Right cardiac atrium (tissue), 5 donors: Measurements from ENCODE around the gene GINM1. TPM values are rescaled to one million over a fixed set of nuclear protein-coding genes. Genes with fewer than 3 reads are reported as not detected.

ENCODE experiments used
- ATAC-seq, 2 donors: fragments of 200-7000 bp; cut with Tn5 transposase; one replicate each; pipeline versions ENCODE4 v1.8.0 to v1.9.1; 2020; ENCODE audit warnings: moderate library complexity in 2 of 2, mild to moderate bottlenecking in 1 of 2
- DNase-seq, 3 donors: peaks; one replicate each; pipeline ENCODE4 v3.0.0-alpha.2; 2020
- H3K27ac ChIP-seq: one replicate; pipeline ENCODE4 v1.5.1; 2013; ENCODE audit warnings: mild to moderate bottlenecking, low read length, control low read depth, moderate library complexity
- H3K27me3 ChIP-seq: one replicate; pipeline ENCODE4 v1.6.1; 2013; ENCODE audit not compliant: control insufficient read depth, insufficient read depth
- H3K4me1 ChIP-seq: one replicate; pipeline ENCODE4 v1.6.1; 2013; ENCODE audit warnings: low read length; ENCODE audit not compliant: control insufficient read depth, insufficient read depth
- H3K4me3 ChIP-seq: one replicate; pipeline ENCODE4 v1.5.1; 2013; ENCODE audit warnings: low read length, control low read depth
- H3K9me3 ChIP-seq: one replicate; pipeline ENCODE4 v1.6.1; 2013; ENCODE audit warnings: low read length; ENCODE audit not compliant: control insufficient read depth
- WGBS: extraction: QIAGEN DNeasy Blood & Tissue Kit; methylation state at CpG from one replicate; pipeline ENCODE4 v1.1.7; 2013; 5-methylcytosine and 5-hydroxymethylcytosine counted together
- intact Hi-C, 4 donors: fragments of 100-400 bp; cut with DNase I; formaldehyde crosslinking; loops; one replicate each; pipeline versions ENCODE4 v1.11.0 to v1.14.0; 2022 to 2023
- polyA plus RNA-seq: library from polyadenylated mRNA; stranded (reverse); fragments of 200-250 nt; gene quantifications from one replicate; pipeline ENCODE4 v1.2.3, GENCODE V29; 2013
- total RNA-seq, 4 donors: library from RNA; stranded (reverse); fragmentation: NEBNext Ultra II Directional; extraction: Animal tissue kit (Norgen Biotek cat#: 25700); gene quantifications; one replicate each; pipeline ENCODE4 v1.2.1, GENCODE V29; 2021
- donor health status: healthy with polysubstance abuse.
- donor health status: DM: no; HTN: yes; CAD: no.
- donor health status: DM: no; HTN: no; CAD: no.
- donor health status: DM: no; HTN: yes; CAD: no; lungs with severe emphysema.
- donor health status: DM: yes; HTN: yes; CAD: no.

Gene GINM1
- total and polyA plus RNA-seq, 5 donors, result 40.1 to 61.8 (median 49.6) TPM

GRCh38 chr6:149559389-149559788 is 6.8 kb upstream of the GINM1 start:
- ATAC-seq, result no peak
- Histone ChIP-seq H3K9me3 (no peaks in the 10 kb centered on the region), H3K27me3 (no peaks in the 10 kb centered on the region), H3K4me1 (no peaks in the 10 kb centered on the region), H3K4me3 (no peak overlapping the region), H3K27ac (no peak overlapping the region)
- no peak for DNase-seq
- intact Hi-C loops, result no loop called here
- WGBS, result 64% methylated on average over 2 of the region's 2 CpGs

- DNase-seq (no peak), ATAC-seq (no peak)
- intact Hi-C loops, result no loop called here
- H3K9me3 ChIP-seq, result no peaks in the 10 kb centered on the region
- WGBS, result 57% methylated on average over 3 of the region's 3 CpGs
- no peaks in the 10 kb centered on the region for H3K4me1 ChIP-seq
- H3K27ac ChIP-seq, result no peak overlapping the region
- H3K27me3 ChIP-seq, result no peaks in the 10 kb centered on the region
- no peak overlapping the region for H3K4me3 ChIP-seq
Measured at GRCh38 chr6:149560736-149561135, 5.4 kb upstream of the GINM1 start.

- Histone ChIP-seq H3K27ac (no peak overlapping the region), H3K4me1 (no peaks in the 10 kb centered on the region), H3K27me3 (no peaks in the 10 kb centered on the region), H3K9me3 (no peaks in the 10 kb centered on the region), H3K4me3 (no peak overlapping the region)
- ATAC-seq (no peak), DNase-seq (no peak)
- intact Hi-C loops, result no loop called here
- 86% methylated on average over 5 of the region's 5 CpGs for WGBS
Measured at GRCh38 chr6:149563203-149563927, 2.8 kb upstream of the GINM1 start.

GRCh38 chr6:149563928-149564325 is 2.2 kb upstream of the GINM1 start:
- intact Hi-C loops, result no loop called here
- Histone ChIP-seq H3K27me3 (no peaks in the 10 kb centered on the region), H3K4me1 (no peaks in the 10 kb centered on the region), H3K9me3 (no peaks in the 10 kb centered on the region), H3K4me3 (no peak overlapping the region), H3K27ac (no peak overlapping the region)
- ATAC-seq (no peak), DNase-seq (no peak)
- 72% methylated on average over 3 of the region's 3 CpGs for WGBS

GRCh38 chr6:149566410-149567193 is 427 bp downstream of the GINM1 start:
- Histone ChIP-seq H3K27ac (peak overlapping the region; percentile 97), H3K9me3 (no peaks in the 10 kb centered on the region), H3K4me1 (no peaks in the 10 kb centered on the region), H3K4me3 (peak overlapping the region; percentile 98), H3K27me3 (no peaks in the 10 kb centered on the region)
- ATAC-seq (peak; percentile 56), DNase-seq (peak; percentile 53 to 81 (median 74))
- intact Hi-C loops, result no loop called here
- under 1% methylated on average over 81 of the region's 81 CpGs for WGBS

- Histone ChIP-seq H3K4me1 (no peaks in the 10 kb centered on the region), H3K27me3 (no peaks in the 10 kb centered on the region), H3K4me3 (peak overlapping the region; percentile 98), H3K27ac (no peak overlapping the region), H3K9me3 (no peaks in the 10 kb centered on the region)
- no peak for ATAC-seq
- intact Hi-C loops, result no loop called here
- DNase-seq, result no peak
- 46% methylated on average over 12 of the region's 12 CpGs for WGBS
Measured at GRCh38 chr6:149567194-149567586, 1.0 kb downstream of the GINM1 start.

GRCh38 chr6:149567945-149568585 is 1.9 kb downstream of the GINM1 start:
- 84% methylated on average over 7 of the region's 7 CpGs for WGBS
- Histone ChIP-seq H3K27me3 (no peaks in the 10 kb centered on the region), H3K4me3 (no peak overlapping the region), H3K9me3 (no peaks in the 10 kb centered on the region), H3K4me1 (no peaks in the 10 kb centered on the region), H3K27ac (no peak overlapping the region)
- ATAC-seq, result no peak
- intact Hi-C loops, result no loop called here
- DNase-seq, result no peak

GRCh38 chr6:149580880-149581279 is 14.7 kb downstream of the GINM1 start:
- no peaks in the 10 kb centered on the region for H3K27me3 ChIP-seq
- no peak overlapping the region for H3K27ac ChIP-seq
- H3K4me3 ChIP-seq, result no peak overlapping the region
- H3K9me3 ChIP-seq, result no peaks in the 10 kb centered on the region
- no peak for DNase-seq
- intact Hi-C loops, result no loop called here
- ATAC-seq, result no peak
- no peaks in the 10 kb centered on the region for H3K4me1 ChIP-seq
- 97% methylated on average over 5 of the region's 5 CpGs for WGBS

GRCh38 chr6:149581349-149581748 is 15.2 kb downstream of the GINM1 start:
- H3K27ac ChIP-seq, result no peak overlapping the region
- H3K9me3 ChIP-seq, result no peaks in the 10 kb centered on the region
- H3K4me1 ChIP-seq, result no peaks in the 10 kb centered on the region
- WGBS, result 98% methylated on average over 5 of the region's 5 CpGs
- H3K27me3 ChIP-seq, result no peaks in the 10 kb centered on the region
- ATAC-seq (no peak), DNase-seq (no peak)
- H3K4me3 ChIP-seq, result no peak overlapping the region
- intact Hi-C loops, result no loop called here

- intact Hi-C loops, result no loop called here
- Histone ChIP-seq H3K9me3 (no peaks in the 10 kb centered on the region), H3K4me3 (no peak overlapping the region), H3K27me3 (no peaks in the 10 kb centered on the region), H3K27ac (no peak overlapping the region), H3K4me1 (no peaks in the 10 kb centered on the region)
- ATAC-seq (no peak), DNase-seq (no peak)
- WGBS, result 95% methylated on average over 2 of the region's 2 CpGs
Measured at GRCh38 chr6:149586149-149586548, 20.0 kb downstream of the GINM1 start.

GRCh38 chr6:149592983-149593382 is 26.8 kb downstream of the GINM1 start:
- DNase-seq (no peak), ATAC-seq (no peak)
- intact Hi-C loops, result no loop called here
- Histone ChIP-seq H3K9me3 (no peaks in the 10 kb centered on the region), H3K27me3 (no peaks in the 10 kb centered on the region), H3K27ac (no peak overlapping the region), H3K4me1 (no peaks in the 10 kb centered on the region), H3K4me3 (no peak overlapping the region)
- 97% methylated on average over 2 of the region's 2 CpGs for WGBS
